GM12891 (cell line): Measurements from ENCODE around the gene HERPUD2.
"Not testable (repeated sequence)": the region's sequence is repeated elsewhere in the genome, so short reads cannot be mapped to it uniquely, and the experiment has no call there.

Experiments used
- POLR2A ChIP-seq: IDR thresholded peaks from 2 replicates; pipeline ENCODE4 v1.6.1; 2011; ENCODE audit warnings: low read depth, low read length, control low read depth
- POLR2AphosphoS5 ChIP-seq: IDR thresholded peaks from 2 replicates; pipeline ENCODE4 v1.6.1; 2011; ENCODE audit warnings: low read depth, low read length, control low read depth
- POU2F2 ChIP-seq: IDR thresholded peaks from 2 replicates; pipeline ENCODE4 v1.6.1; 2011; ENCODE audit warnings: low read depth, mild to moderate bottlenecking, control low read depth, low read length, moderate library complexity
- TAF1 ChIP-seq: IDR thresholded peaks from 2 replicates; pipeline ENCODE4 v1.6.1; 2011; ENCODE audit warnings: low read depth, low read length, control low read depth

DNA sequence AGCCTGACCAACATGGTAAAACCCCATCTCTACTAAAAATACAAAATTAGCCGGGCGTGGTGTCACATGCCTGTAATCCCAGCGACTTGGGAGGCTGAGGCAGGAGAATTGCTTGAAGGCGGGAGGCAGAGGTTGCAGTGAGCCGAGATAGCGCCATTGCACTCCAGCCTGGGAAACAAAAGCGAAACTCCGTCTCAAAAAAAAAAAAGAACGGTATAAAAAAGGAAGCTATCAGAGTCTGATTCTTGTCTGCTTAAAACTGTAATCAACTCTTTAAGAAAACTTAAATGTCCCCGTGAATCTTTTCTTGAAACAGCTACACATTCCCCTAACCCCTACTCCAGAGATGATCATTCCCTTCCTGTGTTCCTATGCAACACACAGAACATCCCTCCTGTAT, 4.3 kb downstream of the HERPUD2 start:
- not testable (repeated sequence) for TF ChIP-seq POLR2A, POLR2AphosphoS5, TAF1, POU2F2
